B cell (primary cell): ENCODE measurements around the gene CEMIP. TPM values are rescaled to one million over a fixed set of nuclear protein-coding genes. Genes with fewer than 3 reads are reported as not detected.

Experiments
- ATAC-seq: fragments of 200-7000 bp; cut with Tn5 transposase; one replicate; pipeline ENCODE4 v1.10.0; 2021; ENCODE audit warnings: low read depth, mild to moderate bottlenecking, moderate number of reproducible peaks, moderate library complexity
- CTCF ChIA-PET: fragments of 350-600 bp; sonication (Branson Sonifier 250); formaldehyde crosslinking; loops from one replicate; lab custom pipeline; 2021; ENCODE audit warnings: antibody characterized with exemption, inconsistent platforms; lab: Charles Lee
- POLR2A ChIA-PET: fragments of 350-600 bp; sonication (Branson Sonifier 250); formaldehyde crosslinking; loops from one replicate; lab custom pipeline; 2021; ENCODE audit warnings: antibody characterized with exemption; lab: Charles Lee
- DNase-seq: peaks from one replicate; pipeline ENCODE4 v3.0.0; 2013
- H2AFZ ChIP-seq: 2 replicates; pipeline ENCODE4 v1.6.1; 2012; ENCODE audit warnings: mild to moderate bottlenecking, low read depth, low read length; ENCODE audit not compliant: insufficient read depth, poor library complexity, severe bottlenecking
- H3K27ac ChIP-seq, 2 donors: 1 replicate in 1 of 2; 2 replicates in 1 of 2; pipeline ENCODE4 v1.5.1; 2012 to 2013; ENCODE audit warnings: low read length in 2 of 2, mild to moderate bottlenecking in 2 of 2, moderate library complexity in 1 of 2
- H3K27me3 ChIP-seq, 4 experiments: fragments of 200-600 bp in 1 of 4; sonication (generic) in 1 of 4; replicated peaks in 1 of 4; 1 replicate in 2 of 4; 2 replicates in 2 of 4; pipeline versions ENCODE4 v1.6.1 to v1.7.0; 2013 to 2016; ENCODE audit warnings: low read length in 3 of 4, mild to moderate bottlenecking in 2 of 4, mixed read lengths in 1 of 4, moderate library complexity in 1 of 4; ENCODE audit not compliant: insufficient read depth in 4 of 4, control insufficient read depth in 3 of 4; ENCODE audit errors: control extremely low read depth in 1 of 4
- H3K36me3 ChIP-seq, 2 experiments: replicated peaks in 1 of 2; 1 replicate in 1 of 2; 2 replicates in 1 of 2; pipeline versions ENCODE4 v1.6.1 to v1.7.1; 2013; ENCODE audit warnings: low read length in 1 of 2; ENCODE audit not compliant: insufficient read depth in 2 of 2, control insufficient read depth in 1 of 2; ENCODE audit errors: control extremely low read depth in 1 of 2, extremely low read depth in 1 of 2
- H3K4me1 ChIP-seq, 2 donors: fragments of 200-600 bp in 1 of 2; sonication (generic) in 1 of 2; 1 replicate in 1 of 2; 2 replicates in 1 of 2; pipeline versions ENCODE4 v1.5.1 to v1.6.1; 2013 to 2017; ENCODE audit warnings: low read length in 2 of 2; ENCODE audit not compliant: control insufficient read depth in 2 of 2, insufficient read depth in 2 of 2
- H3K4me2 ChIP-seq: replicated peaks from 2 replicates; pipeline ENCODE3; 2012; ENCODE audit warnings: mild to moderate bottlenecking, low read depth, low read length; ENCODE audit not compliant: poor library complexity, severe bottlenecking
- H3K4me3 ChIP-seq, 5 experiments: fragments of 200-600 bp in 1 of 5; sonication (generic) in 1 of 5; 1 replicate in 3 of 5; 2 replicates in 2 of 5; pipeline versions ENCODE4 v1.5.1 to v1.7.0; 2011 to 2016; ENCODE audit warnings: low read length in 4 of 5, mild to moderate bottlenecking in 4 of 5, low read depth in 2 of 5, control low read depth in 1 of 5, moderate library complexity in 1 of 5; ENCODE audit not compliant: insufficient read depth in 1 of 5; ENCODE audit errors: control extremely low read depth in 1 of 5, extremely low read depth in 1 of 5
- H3K79me2 ChIP-seq: fragments of 200-600 bp; sonication (generic); one replicate; pipeline ENCODE4 v1.6.0; 2016; ENCODE audit warnings: low read length; ENCODE audit not compliant: control insufficient read depth, insufficient read depth
- H3K9ac ChIP-seq: fragments of 200-600 bp; sonication (generic); 2 replicates; pipeline ENCODE4 v1.6.1; 2017; ENCODE audit warnings: mild to moderate bottlenecking, low read length, moderate library complexity
- H3K9me3 ChIP-seq, 3 donors: one replicate each; pipeline versions ENCODE4 v1.6.1 to v1.7.1; 2013; ENCODE audit warnings: low read length in 2 of 3; ENCODE audit not compliant: control insufficient read depth in 2 of 3, insufficient read depth in 1 of 3; ENCODE audit errors: control extremely low read depth in 1 of 3
- H4K20me1 ChIP-seq: 2 replicates; pipeline ENCODE4 v1.6.0; 2012; ENCODE audit warnings: mild to moderate bottlenecking, low read length; ENCODE audit not compliant: insufficient read depth, control insufficient read depth, poor library complexity, severe bottlenecking
- H3K27ac Mint-ChIP-seq: one replicate; pipeline ENCODE4 v1.8.0; 2021; ENCODE audit warnings: mixed read lengths
- H3K27me3 Mint-ChIP-seq: one replicate; pipeline ENCODE4 v1.8.0; 2021; ENCODE audit warnings: mixed read lengths
- H3K4me1 Mint-ChIP-seq: one replicate; pipeline ENCODE4 v1.8.0; 2021; ENCODE audit warnings: mixed read lengths
- H3K4me3 Mint-ChIP-seq: one replicate; pipeline ENCODE4 v1.8.0; 2021; ENCODE audit warnings: mixed read lengths
- H3K9me3 Mint-ChIP-seq: one replicate; pipeline ENCODE4 v1.8.0; 2022; ENCODE audit warnings: mixed read lengths; ENCODE audit not compliant: insufficient read depth
- EZH2 ChIP-seq: IDR thresholded peaks from 2 replicates; pipeline ENCODE4 v1.6.1; 2012; ENCODE audit warnings: borderline replicate concordance, low read depth, mild to moderate bottlenecking, moderate library complexity, low read length; ENCODE audit not compliant: insufficient read depth, poor library complexity, severe bottlenecking
- WGBS: methylation state at CpG from one replicate; pipeline ENCODE4 v1.1.5; 2013; ENCODE audit warnings: missing lambda C conversion rate; ENCODE audit not compliant: insufficient coverage; 5-methylcytosine and 5-hydroxymethylcytosine counted together
- intact Hi-C: fragments of 100-400 bp; cut with micrococcal nuclease; formaldehyde crosslinking; loops from one replicate; pipeline ENCODE4 v1.10.0; 2022
- polyA plus RNA-seq: library from polyadenylated mRNA; depleted of rRNA; stranded (reverse); fragments of >200 nt; gene quantifications from 2 replicates; pipeline ENCODE4 v1.2.3, GENCODE V29; 2012
- small RNA-seq: library from RNA; depleted of rRNA; stranded (forward); fragments of <200 nt; gene quantifications from one replicate; pipeline ENCODE3, GENCODE V24; 2012; ENCODE audit warnings: low replicate concordance, low read depth; ENCODE audit not compliant: insufficient read length
- total RNA-seq, 2 donors: library from RNA; stranded (reverse); fragments of 120-200 nt in 1 of 2; gene quantifications; 1 replicate in 1 of 2; 2 replicates in 1 of 2; pipeline versions ENCODE4 v1.2.3 to v1.2.4, GENCODE V29; 2013 to 2022
- TF ChIP-seq, protein P1 (sequence below): fragments of 200-600 bp; IDR thresholded peaks from one replicate; pipeline ENCODE4 v1.8.0; 2022; ENCODE audit warnings: antibody characterized with exemption, mild to moderate bottlenecking

The CEMIP gene
- total and polyA plus RNA-seq, 2 donors (not counting 1 experiment from before 2014, with no cell fraction given): 0.32 TPM; not detected in 1

DNA sequence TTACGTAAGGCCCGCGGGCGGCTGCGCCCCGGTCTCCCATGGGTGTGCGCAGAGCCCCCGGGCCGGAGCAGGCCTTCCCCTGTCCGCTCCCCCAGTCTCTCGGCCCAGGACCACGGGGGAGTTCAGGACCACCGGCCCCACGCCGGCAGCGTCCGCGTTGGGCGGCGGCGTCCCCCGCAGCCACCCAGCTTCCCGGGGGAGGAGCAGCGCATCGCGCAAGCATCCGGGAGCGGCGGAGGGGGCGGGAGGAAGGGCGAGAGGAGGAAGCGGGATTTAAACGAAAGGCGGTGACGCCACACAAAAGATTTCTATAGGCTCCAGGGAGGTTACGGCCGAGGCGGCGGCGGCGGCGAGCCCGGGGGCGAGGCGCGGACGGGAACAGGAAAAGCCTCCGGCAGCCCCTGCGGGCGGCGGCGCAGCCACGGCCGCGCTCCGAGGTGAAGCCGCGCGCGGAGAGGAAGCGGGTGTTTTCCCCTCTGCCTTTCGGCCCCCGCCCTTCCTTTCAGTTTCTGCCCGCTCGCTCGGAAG lies 221.5 kb downstream of the CEMIP start, which contains the start of gene TLNRD1:
Gene TLNRD1, plus strand, starts transcription at position 300 of the 528 bp plus-strand sequence. CDS start 1,349 bp downstream, outside the sequence.
- peaks cover 36 to 39% of the 10 kb centered on the region in 2 donors for H3K4me1 ChIP-seq
- peak; percentile 66 for ATAC-seq
- peak within 1 kb of the TSS; percentile 96 for H3K9ac ChIP-seq
- Mint-ChIP-seq H3K27ac (peak within 1 kb of the TSS; percentile 99), H3K9me3 (no peaks in the 10 kb centered on the region), H3K4me1 (peaks cover 44% of the 10 kb centered on the region), H3K4me3 (peak within 1 kb of the TSS; percentile 98), H3K27me3 (no peaks in the 10 kb centered on the region)
- H3K27me3 ChIP-seq: no peaks in the 10 kb centered on the region
- intact Hi-C loops: loop anchor here (1.0 to 10.0 kb wide), 4 partner anchors 11 to 1264 kb away; partner anchors contain the start of genes EFL1, MESD and SAXO2
- H4K20me1 ChIP-seq: peaks cover 36% of the 10 kb centered on the region
- peak within 1 kb of the TSS; percentile 81 to 94 for H3K27ac ChIP-seq
- ChIA-PET POLR2A (interaction anchor here (0.6 to 2.5 kb wide), 3 partner anchors 10 to 178 kb away, joined by 3 to 15 read pairs (median 6); no protein-coding TSS in a partner anchor), CTCF (interaction anchor here (1.4 to 2.2 kb wide), 3 partner anchors 21 to 268 kb away, joined by 4 to 9 read pairs (median 4); no protein-coding TSS in a partner anchor)
- TF ChIP-seq EZH2: no peak
- TF ChIP-seq, protein P1, sequence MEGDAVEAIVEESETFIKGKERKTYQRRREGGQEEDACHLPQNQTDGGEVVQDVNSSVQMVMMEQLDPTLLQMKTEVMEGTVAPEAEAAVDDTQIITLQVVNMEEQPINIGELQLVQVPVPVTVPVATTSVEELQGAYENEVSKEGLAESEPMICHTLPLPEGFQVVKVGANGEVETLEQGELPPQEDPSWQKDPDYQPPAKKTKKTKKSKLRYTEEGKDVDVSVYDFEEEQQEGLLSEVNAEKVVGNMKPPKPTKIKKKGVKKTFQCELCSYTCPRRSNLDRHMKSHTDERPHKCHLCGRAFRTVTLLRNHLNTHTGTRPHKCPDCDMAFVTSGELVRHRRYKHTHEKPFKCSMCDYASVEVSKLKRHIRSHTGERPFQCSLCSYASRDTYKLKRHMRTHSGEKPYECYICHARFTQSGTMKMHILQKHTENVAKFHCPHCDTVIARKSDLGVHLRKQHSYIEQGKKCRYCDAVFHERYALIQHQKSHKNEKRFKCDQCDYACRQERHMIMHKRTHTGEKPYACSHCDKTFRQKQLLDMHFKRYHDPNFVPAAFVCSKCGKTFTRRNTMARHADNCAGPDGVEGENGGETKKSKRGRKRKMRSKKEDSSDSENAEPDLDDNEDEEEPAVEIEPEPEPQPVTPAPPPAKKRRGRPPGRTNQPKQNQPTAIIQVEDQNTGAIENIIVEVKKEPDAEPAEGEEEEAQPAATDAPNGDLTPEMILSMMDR: no peak
- 0% methylated on average over 66 of the region's 66 CpGs for WGBS
- peaks cover 39% of the 10 kb centered on the region for H3K79me2 ChIP-seq
- H3K9me3 ChIP-seq: peaks cover 0 to 3% (median 2%) of the 10 kb centered on the region in 3 donors
- peaks cover 0 to 13% of the 10 kb centered on the region in 2 experiments for H3K36me3 ChIP-seq
- H3K4me2 ChIP-seq: peak within 1 kb of the TSS; percentile 84
- peak within 1 kb of the TSS; percentile 84 for H2AFZ ChIP-seq
- DNase-seq: peak; percentile 93
- peak within 1 kb of the TSS; percentile 70 to 94 (median 77) for H3K4me3 ChIP-seq

Small RNA genes lying within 50 kb of the gene (small RNA-seq; reads per million reads assigned to genes)
- gene MIR4514 (not detected), gene MIR549A (not detected)

Other genes with a start within 250 kb of the CEMIP start
- gene ABHD17C, start 84.1 kb upstream of the CEMIP start, total RNA-seq: 1.9 and 2.8 TPM in 2 replicates
- 0.30 and 0.78 TPM in 2 replicates for gene ABHD17C, start 84.1 kb upstream of the CEMIP start, polyA plus RNA-seq
- gene MESD, start 210.4 kb downstream of the CEMIP start, total RNA-seq: 35.3 TPM in 2 replicates
- 5.8 and 7.9 TPM in 2 replicates for gene MESD, start 210.4 kb downstream of the CEMIP start, polyA plus RNA-seq
- gene TLNRD1, start 221.6 kb downstream of the CEMIP start, total RNA-seq: 26.5 and 26.7 TPM in 2 replicates
- 11.4 and 13.3 TPM in 2 replicates for gene TLNRD1, start 221.6 kb downstream of the CEMIP start, polyA plus RNA-seq